Bronchial epithelial cell (primary cell): ENCODE data around the gene SYNE1. TPM values are rescaled to one million over a fixed set of nuclear protein-coding genes. Genes with fewer than 3 reads are reported as not detected.

Source experiments
- DNase-seq: peaks from one replicate; pipeline ENCODE4 v3.0.0-alpha.2; 2010; ENCODE audit warnings: low read depth
- FAIRE-seq: peaks from 2 replicates; lab custom pipeline; 2011; peaks lifted over from hg19 to GRCh38; lab: Jason Lieb, UNC
- H3K27me3 ChIP-seq: 2 replicates; pipeline ENCODE4 v1.5.1; 2011; ENCODE audit warnings: low read length; ENCODE audit not compliant: control insufficient read depth, insufficient read depth
- H3K36me3 ChIP-seq: 2 replicates; pipeline ENCODE4 v1.5.1; 2011; ENCODE audit warnings: low read length; ENCODE audit not compliant: control insufficient read depth, insufficient read depth
- H3K4me3 ChIP-seq: 2 replicates; pipeline ENCODE4 v1.5.1; 2011; ENCODE audit warnings: mild to moderate bottlenecking, low read depth, low read length, control low read depth
- CTCF ChIP-seq: IDR thresholded peaks from 2 replicates; pipeline ENCODE4 v1.5.1; 2011; ENCODE audit warnings: mild to moderate bottlenecking, moderate library complexity, low read length, control low read depth, inconsistent platforms; ENCODE audit not compliant: insufficient read depth, severe bottlenecking
- total RNA-seq: library from RNA; depleted of rRNA; stranded (reverse); fragments of >200 nt; gene quantifications from 2 replicates; pipeline ENCODE4 v1.2.1, GENCODE V29; 2014

SYNE1 gene
- total RNA-seq, 1 donor from 2014 or later: 15.8 TPM

DNA sequence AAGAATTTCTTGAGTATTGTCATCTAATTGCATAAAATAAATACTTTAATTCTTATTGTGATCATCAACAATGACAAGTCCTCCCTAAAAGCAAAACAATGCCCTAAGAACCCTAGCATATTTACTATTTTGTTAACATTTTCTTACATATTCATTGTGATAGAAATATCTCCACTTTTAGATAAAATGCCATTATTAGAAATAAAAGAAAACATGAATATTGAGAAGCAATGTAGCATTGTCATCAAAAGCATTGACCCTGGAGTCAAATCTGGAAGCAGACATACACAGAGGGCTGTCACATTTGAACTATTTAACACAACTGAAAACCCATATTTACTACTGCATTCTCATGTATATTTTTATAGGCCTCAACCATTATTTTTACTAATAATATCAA is 257.7 kb downstream of the SYNE1 start:
- no peak overlapping the region for H3K4me3 ChIP-seq

GRCh38 chr6:152378169-152378568 is 259.0 kb downstream of the SYNE1 start:
- no peak for TF ChIP-seq CTCF
- no peaks in the 10 kb centered on the region for H3K27me3 ChIP-seq
- no peak overlapping the region for H3K4me3 ChIP-seq
- DNase-seq (peak; percentile 34), FAIRE-seq (no peak)
- no peaks in the 10 kb centered on the region for H3K36me3 ChIP-seq

More for the DNA sequence above, 257.7 kb downstream of the SYNE1 start:
- Histone ChIP-seq H3K36me3 (no peaks in the 10 kb centered on the region), H3K27me3 (no peaks in the 10 kb centered on the region)
- DNase-seq: no peak
- no peak for FAIRE-seq
- TF ChIP-seq CTCF: no peak

GRCh38 chr6:152375197-152375596 is 262.0 kb downstream of the SYNE1 start:
- Histone ChIP-seq H3K36me3 (no peaks in the 10 kb centered on the region), H3K27me3 (no peaks in the 10 kb centered on the region), H3K4me3 (no peak overlapping the region)
- FAIRE-seq (no peak), DNase-seq (no peak)
- TF ChIP-seq CTCF: no peak

- DNase-seq (no peak), FAIRE-seq (no peak)
- H3K36me3 ChIP-seq: no peaks in the 10 kb centered on the region
Measured at GRCh38 chr6:152372945-152373344, 264.2 kb downstream of the SYNE1 start.

GRCh38 chr6:152371775-152372174 is 265.4 kb downstream of the SYNE1 start:
- Histone ChIP-seq H3K4me3 (no peak overlapping the region), H3K27me3 (no peaks in the 10 kb centered on the region), H3K36me3 (no peaks in the 10 kb centered on the region)
- DNase-seq: no peak
- no peak for FAIRE-seq
- TF ChIP-seq CTCF: no peak

More at GRCh38 chr6:152372945-152373344, 264.2 kb downstream of the SYNE1 start:
- no peaks in the 10 kb centered on the region for H3K27me3 ChIP-seq
- no peak overlapping the region for H3K4me3 ChIP-seq
- TF ChIP-seq CTCF: no peak
